CD4-positive, CD25-positive, alpha-beta regulatory T cell (primary cell): ENCODE results near the gene PRSS22. TPM values are rescaled to one million over a fixed set of nuclear protein-coding genes. Genes with fewer than 3 reads are reported as not detected.
A peak's percentile ranks its signal among the peaks of the same experiment; 100 is the strongest.

Experiments
- ATAC-seq, 2 donors: fragments of 150-1000 bp; cut with Tn5 transposase; one replicate each; pipeline ENCODE4 v1.10.0; 2021; ENCODE audit warnings: low read depth in 2 of 2, moderate number of reproducible peaks in 2 of 2, moderate library complexity in 1 of 2
- DNase-seq, 3 donors: peaks; one replicate each; pipeline versions ENCODE4 v3.0.0 to v3.0.0-alpha.2; 2012 to 2022; ENCODE audit warnings: mixed read lengths in 1 of 3
- H3K27ac ChIP-seq: one replicate; pipeline ENCODE4 v1.7.0; 2013; ENCODE audit warnings: mild to moderate bottlenecking, low read length; ENCODE audit not compliant: insufficient read depth, poor library complexity, severe bottlenecking
- H3K27me3 ChIP-seq: one replicate; pipeline ENCODE4 v1.7.0; 2013; ENCODE audit warnings: low read length; ENCODE audit not compliant: control insufficient read depth, insufficient read depth
- H3K36me3 ChIP-seq: one replicate; pipeline ENCODE4 v1.7.0; 2013; ENCODE audit warnings: mild to moderate bottlenecking, low read length, moderate library complexity; ENCODE audit not compliant: control insufficient read depth, insufficient read depth
- H3K4me1 ChIP-seq: 2 replicates; pipeline ENCODE4 v1.7.0; 2013; ENCODE audit warnings: mild to moderate bottlenecking, low read length; ENCODE audit not compliant: insufficient read depth, control insufficient read depth, poor library complexity, severe bottlenecking
- H3K4me3 ChIP-seq: one replicate; pipeline ENCODE4 v1.7.0; 2013; ENCODE audit warnings: low read depth, mild to moderate bottlenecking, low read length, moderate library complexity
- H3K9me3 ChIP-seq, 2 experiments: 1 replicate in 1 of 2; 2 replicates in 1 of 2; pipeline ENCODE4 v1.7.0; 2013; ENCODE audit warnings: low read length in 2 of 2, mild to moderate bottlenecking in 1 of 2, moderate library complexity in 1 of 2; ENCODE audit not compliant: control insufficient read depth in 2 of 2
- H3K27ac Mint-ChIP-seq, 3 donors: one replicate each; pipeline ENCODE4 v1.8.0; 2020 to 2022; ENCODE audit warnings: mild to moderate bottlenecking in 3 of 3, mixed read lengths in 3 of 3, moderate library complexity in 2 of 3
- H3K27me3 Mint-ChIP-seq: one replicate; pipeline ENCODE4 v1.8.0; 2022; ENCODE audit warnings: mild to moderate bottlenecking, mixed read lengths
- H3K36me3 Mint-ChIP-seq: one replicate; pipeline ENCODE4 v1.8.0; 2020; ENCODE audit warnings: mixed read lengths
- H3K4me1 Mint-ChIP-seq, 4 donors: one replicate each; pipeline ENCODE4 v1.8.0; 2020 to 2022; ENCODE audit warnings: mixed read lengths in 4 of 4, mild to moderate bottlenecking in 1 of 4
- H3K4me3 Mint-ChIP-seq, 4 donors: one replicate each; pipeline ENCODE4 v1.8.0; 2020 to 2022; ENCODE audit warnings: mild to moderate bottlenecking in 4 of 4, mixed read lengths in 4 of 4, moderate library complexity in 3 of 4
- H3K9me3 Mint-ChIP-seq, 7 donors: one replicate each; pipeline ENCODE4 v1.8.0; 2020 to 2022; ENCODE audit warnings: mixed read lengths in 7 of 7, mild to moderate bottlenecking in 3 of 7, moderate library complexity in 2 of 7
- polyA plus RNA-seq, 4 donors: library from polyadenylated mRNA; unstranded; fragments of 300-500 nt; fragmentation: Illumina TruSeq; gene quantifications; one replicate each; pipeline ENCODE4 v1.2.3, GENCODE V29; 2021
- total RNA-seq: library from RNA; stranded (reverse); gene quantifications from one replicate; pipeline ENCODE4 v1.2.3, GENCODE V29; 2022

Gene PRSS22
- total and polyA plus RNA-seq, 5 donors from 2014 or later: not detected

DNA sequence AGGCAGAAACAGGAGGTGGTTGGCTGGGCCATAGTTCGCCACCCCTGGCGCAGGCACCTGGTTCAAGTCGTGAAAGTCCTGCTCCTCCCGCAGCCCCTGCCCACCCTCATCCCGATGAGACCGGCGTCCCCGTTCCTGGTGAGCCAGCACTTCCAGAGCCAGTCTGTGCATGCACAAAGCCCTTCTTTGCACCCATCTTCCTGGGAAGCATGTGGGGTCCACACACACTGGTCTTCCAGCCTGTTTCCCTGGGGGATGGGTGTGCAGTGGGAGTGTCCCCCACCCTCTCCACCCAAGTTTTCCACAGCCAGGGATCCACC is 29.5 kb downstream of the PRSS22 start:
- no peak overlapping the region for H3K27ac Mint-ChIP-seq
- H3K9me3 Mint-ChIP-seq: peaks cover 0 to 1% (median 0%) of the 10 kb centered on the region in 7 donors
- peaks cover 4% of the 10 kb centered on the region for H3K27me3 Mint-ChIP-seq
- ATAC-seq (no peak), DNase-seq (no peak)
- Histone ChIP-seq H3K36me3 (no peaks in the 10 kb centered on the region), H3K4me3 (no peak overlapping the region), H3K27me3 (no peaks in the 10 kb centered on the region), H3K9me3 (no peaks in the 10 kb centered on the region), H3K4me1 (no peaks in the 10 kb centered on the region), H3K27ac (no peak overlapping the region)
- H3K4me1 Mint-ChIP-seq: no peaks in the 10 kb centered on the region
- H3K36me3 Mint-ChIP-seq: no peaks in the 10 kb centered on the region
- no peak overlapping the region for H3K4me3 Mint-ChIP-seq

DNA sequence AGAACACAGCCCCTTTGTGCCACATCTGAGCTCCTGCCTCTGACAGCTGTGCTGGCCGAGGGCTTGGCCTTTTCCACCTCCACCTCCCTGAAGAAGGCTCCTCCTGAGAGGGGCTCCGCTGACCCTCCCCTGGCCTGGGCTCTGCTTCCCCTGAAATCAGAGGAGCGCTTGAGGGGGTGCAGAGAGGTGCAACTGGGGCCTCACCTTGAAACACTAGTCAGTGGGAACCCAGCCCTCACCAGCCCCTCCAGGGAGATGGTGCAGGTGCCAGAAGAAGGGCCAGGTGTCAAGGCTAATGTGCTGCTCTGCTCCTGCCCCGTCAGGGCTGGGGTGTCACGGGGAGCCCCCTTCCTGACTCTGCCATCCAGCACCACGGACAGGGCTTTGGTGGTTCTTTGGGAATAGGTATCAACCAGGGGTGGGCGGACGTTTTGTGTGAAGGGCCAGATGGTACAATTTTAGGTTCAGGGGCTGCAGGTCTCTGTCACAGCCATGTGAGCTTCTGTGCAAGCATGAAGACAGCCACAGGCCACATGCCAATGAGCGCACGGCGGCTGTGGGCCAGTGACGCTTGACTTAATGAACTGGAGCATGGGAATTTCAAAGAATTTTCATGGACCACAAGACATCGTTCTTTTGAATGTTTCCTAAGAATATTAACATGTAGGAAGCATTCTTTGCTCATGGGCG is 30.0 kb downstream of the PRSS22 start:
- no peak overlapping the region for H3K4me3 ChIP-seq
- ATAC-seq (no peak), DNase-seq (no peak)
- Mint-ChIP-seq H3K27ac (peak overlapping the region in 1 of 3 donors; percentile 23), H3K9me3 (peaks cover 0 to 1% (median 0%) of the 10 kb centered on the region in 7 donors), H3K4me3 (no peak overlapping the region), H3K27me3 (peaks cover 4% of the 10 kb centered on the region), H3K36me3 (no peaks in the 10 kb centered on the region), H3K4me1 (no peaks in the 10 kb centered on the region)
- H3K27me3 ChIP-seq: no peaks in the 10 kb centered on the region
- H3K4me1 ChIP-seq: no peaks in the 10 kb centered on the region
- no peak overlapping the region for H3K27ac ChIP-seq
- no peaks in the 10 kb centered on the region for H3K9me3 ChIP-seq
- H3K36me3 ChIP-seq: no peaks in the 10 kb centered on the region

DNA sequence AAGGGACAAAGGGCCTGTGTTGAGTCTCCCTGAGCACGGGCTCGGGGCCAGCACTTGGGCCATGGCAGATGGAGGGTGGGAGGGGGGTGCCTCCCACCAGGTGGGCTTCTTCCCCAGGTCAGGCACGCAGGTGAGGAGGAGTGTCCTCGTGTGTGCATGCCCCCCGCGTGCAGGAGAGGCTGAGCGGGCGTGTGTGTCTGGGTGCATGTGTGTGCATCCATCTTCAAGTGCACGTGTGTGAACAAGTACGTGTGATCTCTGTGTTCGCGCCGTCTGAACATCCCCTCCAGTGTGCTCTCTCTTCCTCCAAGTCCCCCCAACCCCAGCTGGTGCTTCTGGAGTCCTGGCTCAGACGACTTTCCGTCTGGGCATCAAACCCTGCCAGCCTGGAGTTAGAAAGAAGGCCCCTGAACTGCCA is 30.6 kb downstream of the PRSS22 start:
- no peaks in the 10 kb centered on the region for H3K27me3 ChIP-seq
- no peaks in the 10 kb centered on the region for H3K4me1 ChIP-seq
- DNase-seq (no peak), ATAC-seq (no peak)
- no peaks in the 10 kb centered on the region for H3K36me3 Mint-ChIP-seq
- H3K9me3 ChIP-seq: no peaks in the 10 kb centered on the region
- H3K27ac Mint-ChIP-seq: no peak overlapping the region
- no peak overlapping the region for H3K4me3 Mint-ChIP-seq
- H3K36me3 ChIP-seq: no peaks in the 10 kb centered on the region
- no peaks in the 10 kb centered on the region for H3K4me1 Mint-ChIP-seq
- peaks cover 0 to 1% (median 0%) of the 10 kb centered on the region in 7 donors for H3K9me3 Mint-ChIP-seq
- H3K27ac ChIP-seq: no peak overlapping the region
- no peak overlapping the region for H3K4me3 ChIP-seq
- H3K27me3 Mint-ChIP-seq: peaks cover 4% of the 10 kb centered on the region

DNA sequence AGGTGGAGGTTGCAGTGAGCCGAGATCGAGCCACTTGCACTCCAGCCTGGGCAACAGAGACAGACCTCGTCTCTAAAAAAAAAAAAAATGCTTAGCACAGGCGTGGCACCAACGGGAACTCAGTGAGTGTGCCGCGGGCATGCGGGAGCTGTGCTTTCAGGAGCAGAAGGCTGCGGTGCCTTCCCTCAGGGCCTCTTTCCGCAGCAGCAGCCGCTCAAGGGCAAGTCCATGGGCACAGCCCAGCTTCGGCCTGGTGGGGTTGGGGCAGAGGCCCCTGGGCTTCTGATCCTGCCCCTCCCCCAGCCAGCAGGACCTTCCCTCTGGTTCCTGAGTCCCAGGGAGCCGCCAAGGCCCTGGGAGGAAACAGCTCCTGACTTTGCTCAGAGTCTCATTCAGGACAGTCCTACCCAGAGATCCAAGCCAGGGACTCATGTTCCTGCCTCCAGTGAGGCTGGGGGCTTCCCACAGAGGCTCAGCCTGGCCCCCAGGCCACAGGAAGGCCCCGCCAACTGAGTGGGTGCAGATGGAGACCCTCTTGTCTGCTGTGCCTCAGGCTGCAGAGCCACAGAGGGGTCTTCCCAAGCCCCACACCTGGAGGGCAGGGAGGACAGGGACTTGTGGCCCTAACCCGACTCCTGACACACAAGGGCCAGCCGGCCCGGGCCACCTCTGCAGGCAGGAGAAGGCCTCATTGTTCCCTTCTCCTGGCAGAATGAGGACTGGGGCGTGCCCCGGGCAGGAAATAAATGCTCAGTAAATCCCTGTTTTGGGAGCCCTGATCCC is 31.2 kb downstream of the PRSS22 start:
- no peaks in the 10 kb centered on the region for H3K4me1 Mint-ChIP-seq
- no peak overlapping the region for H3K4me3 Mint-ChIP-seq
- H3K9me3 Mint-ChIP-seq: peaks cover 0 to 1% (median 0%) of the 10 kb centered on the region in 7 donors
- Histone ChIP-seq H3K27ac (no peak overlapping the region), H3K27me3 (no peaks in the 10 kb centered on the region), H3K36me3 (no peaks in the 10 kb centered on the region), H3K4me1 (no peaks in the 10 kb centered on the region), H3K4me3 (no peak overlapping the region), H3K9me3 (no peaks in the 10 kb centered on the region)
- no peak for DNase-seq
- H3K27ac Mint-ChIP-seq: no peak overlapping the region
- H3K36me3 Mint-ChIP-seq: no peaks in the 10 kb centered on the region
- no peak for ATAC-seq
- peaks cover 4% of the 10 kb centered on the region for H3K27me3 Mint-ChIP-seq

DNA sequence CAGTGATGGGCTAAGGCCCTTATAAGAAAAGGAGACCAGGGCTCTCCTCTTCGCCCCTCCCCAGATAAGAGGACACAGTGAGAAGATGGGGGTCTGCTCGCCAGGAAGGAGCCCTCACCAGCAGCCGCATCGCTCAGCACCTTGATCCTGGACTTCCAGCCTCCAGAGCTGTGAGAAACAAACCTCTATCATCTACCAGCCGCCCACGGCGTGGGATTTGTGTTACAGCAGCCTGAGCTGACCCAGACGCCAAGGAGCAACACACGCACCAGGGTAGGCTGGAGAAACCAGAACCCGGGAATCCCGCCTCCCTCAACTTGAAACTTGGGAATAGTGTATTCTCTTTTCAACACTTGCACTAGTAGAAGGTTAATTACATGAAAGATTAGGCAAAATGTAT is 32.1 kb downstream of the PRSS22 start:
- DNase-seq: no peak
- Histone ChIP-seq H3K36me3 (no peaks in the 10 kb centered on the region), H3K9me3 (no peaks in the 10 kb centered on the region), H3K4me1 (no peaks in the 10 kb centered on the region), H3K4me3 (no peak overlapping the region), H3K27me3 (no peaks in the 10 kb centered on the region), H3K27ac (no peak overlapping the region)
- ATAC-seq: no peak
- Mint-ChIP-seq H3K27ac (no peak overlapping the region), H3K36me3 (no peaks in the 10 kb centered on the region), H3K27me3 (peaks cover 4% of the 10 kb centered on the region), H3K9me3 (peaks cover 0 to under 1% (median 0%) of the 10 kb centered on the region in 7 donors), H3K4me1 (no peaks in the 10 kb centered on the region), H3K4me3 (no peak overlapping the region)

GRCh38 chr16:2825049-2825742 is 32.8 kb downstream of the PRSS22 start:
- Histone ChIP-seq H3K36me3 (no peaks in the 10 kb centered on the region), H3K4me1 (no peaks in the 10 kb centered on the region), H3K4me3 (no peak overlapping the region), H3K27ac (no peak overlapping the region), H3K9me3 (no peaks in the 10 kb centered on the region), H3K27me3 (no peaks in the 10 kb centered on the region)
- no peaks in the 10 kb centered on the region for H3K4me1 Mint-ChIP-seq
- no peak overlapping the region for H3K4me3 Mint-ChIP-seq
- no peaks in the 10 kb centered on the region for H3K9me3 Mint-ChIP-seq
- no peaks in the 10 kb centered on the region for H3K36me3 Mint-ChIP-seq
- no peak overlapping the region for H3K27ac Mint-ChIP-seq
- DNase-seq: no peak
- peaks cover 4% of the 10 kb centered on the region for H3K27me3 Mint-ChIP-seq
- ATAC-seq: no peak

- Histone ChIP-seq H3K4me3 (no peak overlapping the region), H3K4me1 (no peaks in the 10 kb centered on the region), H3K27me3 (no peaks in the 10 kb centered on the region), H3K27ac (no peak overlapping the region), H3K36me3 (no peaks in the 10 kb centered on the region), H3K9me3 (no peaks in the 10 kb centered on the region)
- H3K36me3 Mint-ChIP-seq: no peaks in the 10 kb centered on the region
- H3K9me3 Mint-ChIP-seq: no peaks in the 10 kb centered on the region
- no peak for DNase-seq
- ATAC-seq: no peak
- H3K27me3 Mint-ChIP-seq: peaks cover 4% of the 10 kb centered on the region
- H3K4me3 Mint-ChIP-seq: no peak overlapping the region
- H3K27ac Mint-ChIP-seq: no peak overlapping the region
- no peaks in the 10 kb centered on the region for H3K4me1 Mint-ChIP-seq
Measured at GRCh38 chr16:2824626-2825025, 33.3 kb downstream of the PRSS22 start.
